ENCODE measurements around the gene DNAJC2. TPM values are rescaled to one million over a fixed set of nuclear protein-coding genes. Genes with fewer than 3 reads are reported as not detected.
"Not testable (repeated sequence)": the region's sequence is repeated elsewhere in the genome, so short reads cannot be mapped to it uniquely, and the experiment has no call there.

Gene DNAJC2
- polyA plus RNA-seq, 3 donors = 47.7 to 60.1 (median 52.7) TPM

- not testable (repeated sequence) for DNase-seq (ENCODE audit: low read depth in 3 of 3, low spot score in 2 of 3)
These were observed 66.4 kb downstream of the DNAJC2 start for GRCh38 chr7:103278195-103278594.

- not testable (repeated sequence) for DNase-seq (ENCODE audit: low read depth in 3 of 3, low spot score in 2 of 3)
These were observed 69.7 kb downstream of the DNAJC2 start for GRCh38 chr7:103274867-103275266.

GRCh38 chr7:103273374-103273773 lies 71.2 kb downstream of the DNAJC2 start:
- not testable (repeated sequence) for DNase-seq (ENCODE audit: low read depth in 3 of 3, low spot score in 2 of 3)

GRCh38 chr7:103266229-103266628 lies 78.3 kb downstream of the DNAJC2 start:
- DNase-seq (ENCODE audit: low read depth in 3 of 3, low spot score in 2 of 3) = not testable (repeated sequence)

GRCh38 chr7:103264054-103264453 lies 80.5 kb downstream of the DNAJC2 start:
- DNase-seq (ENCODE audit: low read depth in 3 of 3, low spot score in 2 of 3) = not testable (repeated sequence)

Other genes with a start within 250 kb of the DNAJC2 start
- 10 to 100 TPM; 33.4 to 39.5 (median 38.8) TPM for gene NAPEPLD, start 195.7 kb downstream of the DNAJC2 start, polyA plus RNA-seq (ENCODE audit: insufficient read length in 3 of 3)
- 100 to 1,000 TPM; 109 to 122 (median 110) TPM for gene PMPCB, start 47.3 kb downstream of the DNAJC2 start, polyA plus RNA-seq (ENCODE audit: insufficient read length in 3 of 3)
- gene PSMC2, start 2.9 kb upstream of the DNAJC2 start, polyA plus RNA-seq (ENCODE audit: insufficient read length in 3 of 3) = 100 to 1,000 TPM; 127 to 130 (median 128) TPM
- gene SLC26A5, start 101.4 kb upstream of the DNAJC2 start, polyA plus RNA-seq (ENCODE audit: insufficient read length in 3 of 3) = under 1 TPM in 1 of 3 donors, not detected in 2; 0.10 TPM

Data from right renal cortex interstitium (tissue), 3 donors.